HepG2 (cell line): ENCODE results near the gene PRCD. TPM values are rescaled to one million over a fixed set of nuclear protein-coding genes. Genes with fewer than 3 reads are reported as not detected.
A peak's percentile ranks its signal among the peaks of the same experiment; 100 is the strongest.

Experiments used
- ATAC-seq: fragments of 200-7000 bp; cut with Tn5 transposase; 3 replicates; pipeline ENCODE4 v1.9.1; 2020; ENCODE audit warnings: mild to moderate bottlenecking, moderate library complexity
- BruUV-seq: library from RNA; stranded (reverse); fragments of 400-500 nt; replicated peaks from 2 replicates; lab custom pipeline; 2021; lab: Mats Ljungman, UMichigan
- CTCF ChIA-PET: fragments of 300-600 bp; formaldehyde crosslinking; extraction: SDS; loops from one replicate; lab custom pipeline; 2021; ENCODE audit warnings: low total read pairs, inconsistent platforms, low intra/inter-chr PET ratio; lab: Yijun Ruan, JAX
- POLR2A ChIA-PET: fragments of 350-600 bp; sonication (Branson Sonifier 250); formaldehyde crosslinking; loops from one replicate; lab custom pipeline; 2020; ENCODE audit warnings: antibody characterized with exemption, inconsistent platforms; lab: Yijun Ruan, JAX
- DNase-seq: peaks from one replicate; pipeline ENCODE4 v3.0.0-alpha.2; 2015; ENCODE audit warnings: low spot score
- FAIRE-seq: peaks from 3 replicates; lab custom pipeline; 2011; peaks lifted over from hg19 to GRCh38; lab: Jason Lieb, UNC
- H2AFZ ChIP-seq: one replicate; pipeline ENCODE4 v1.6.1; 2011; ENCODE audit warnings: low read length, inconsistent platforms
- H3K27ac ChIP-seq: fragments of 300-600 bp; 3 replicates; pipeline ENCODE4 v1.8.0; 2011; ENCODE audit warnings: mixed run types, mild to moderate bottlenecking, mixed read lengths, low read length, inconsistent platforms; ENCODE audit not compliant: insufficient read depth; ENCODE audit errors: extremely low read length
- H3K27me3 ChIP-seq, 2 experiments: fragments of 200-600 bp in 1 of 2; 2 replicates in 1 of 2; 3 replicates in 1 of 2; pipeline versions ENCODE4 v1.6.0 to v1.8.0; 2011; ENCODE audit warnings: low read length in 2 of 2, mild to moderate bottlenecking in 2 of 2, moderate library complexity in 2 of 2, inconsistent platforms in 1 of 2; ENCODE audit not compliant: insufficient read depth in 2 of 2, control insufficient read depth in 1 of 2
- H3K36me3 ChIP-seq, 2 experiments: fragments of 200-600 bp in 1 of 2; replicated peaks in 1 of 2; 2 replicates in 1 of 2; 3 replicates in 1 of 2; pipeline versions ENCODE4 v1.5.1 to v1.8.0; 2011; ENCODE audit warnings: low read length in 2 of 2, inconsistent platforms in 1 of 2; ENCODE audit not compliant: insufficient read depth in 2 of 2, control insufficient read depth in 1 of 2
- H3K4me1 ChIP-seq: 2 replicates; pipeline ENCODE4 v1.5.1; 2012; ENCODE audit warnings: low read length, inconsistent platforms; ENCODE audit not compliant: insufficient read depth
- H3K4me2 ChIP-seq: 2 replicates; pipeline ENCODE4 v1.6.0; 2011; ENCODE audit warnings: low read depth, low read length, inconsistent platforms
- H3K4me3 ChIP-seq, 3 experiments: fragments of 200-600 bp in 1 of 3; sonication (generic), shearing (Covaris generic) in 1 of 3; replicated peaks in 1 of 3; 2 replicates each; pipeline ENCODE4 v1.5.1; 2011 to 2016; ENCODE audit warnings: low read length in 3 of 3, inconsistent platforms in 2 of 3, low read depth in 2 of 3, mild to moderate bottlenecking in 2 of 3, control low read depth in 1 of 3, mixed read lengths in 1 of 3; ENCODE audit not compliant: insufficient read depth in 1 of 3
- H3K79me2 ChIP-seq: one replicate; pipeline ENCODE4 v1.6.1; 2011; ENCODE audit warnings: low read length, inconsistent platforms; ENCODE audit not compliant: insufficient read depth
- H3K9ac ChIP-seq: 2 replicates; pipeline ENCODE4 v1.6.0; 2011; ENCODE audit warnings: mild to moderate bottlenecking, low read depth, low read length, inconsistent platforms; ENCODE audit not compliant: insufficient read depth
- H3K9me3 ChIP-seq: 2 replicates; pipeline ENCODE4 v1.5.1; 2012; ENCODE audit warnings: mild to moderate bottlenecking, low read length
- H4K20me1 ChIP-seq: 2 replicates; pipeline ENCODE4 v1.6.0; 2011; ENCODE audit warnings: inconsistent platforms, mild to moderate bottlenecking, low read length, moderate library complexity; ENCODE audit not compliant: insufficient read depth
- AKNA ChIP-seq: sonication (generic); formaldehyde crosslinking; IDR thresholded peaks from 2 replicates; pipeline ENCODE4 v1.4.0; 2020; ENCODE audit warnings: missing genetic modification reagents, borderline replicate concordance
- EEA1 ChIP-seq: sonication (generic); formaldehyde crosslinking; IDR thresholded peaks from 2 replicates; pipeline ENCODE4 v1.5.1; 2020; ENCODE audit warnings: mild to moderate bottlenecking, missing genetic modification reagents, borderline replicate concordance
- HIVEP1 ChIP-seq: sonication (generic); formaldehyde crosslinking; IDR thresholded peaks from 2 replicates; pipeline ENCODE4 v1.4.0; 2020; ENCODE audit warnings: mild to moderate bottlenecking, missing genetic modification reagents
- PITX1 ChIP-seq: sonication (generic); formaldehyde crosslinking; IDR thresholded peaks from 2 replicates; pipeline ENCODE4 v1.5.1; 2020; ENCODE audit warnings: mild to moderate bottlenecking, missing genetic modification reagents
- POLR2AphosphoS5 ChIP-seq: IDR thresholded peaks from 2 replicates; pipeline ENCODE4 v1.6.1; 2012; ENCODE audit warnings: low read depth, low read length
- SALL1 ChIP-seq: sonication (generic); formaldehyde crosslinking; IDR thresholded peaks from 2 replicates; pipeline ENCODE4 v1.8.0; 2022; ENCODE audit warnings: mild to moderate bottlenecking, missing genetic modification reagents
- SKI ChIP-seq: fragments of 450-650 bp; IDR thresholded peaks from one replicate; pipeline ENCODE4 v1.6.1; 2018; ENCODE audit warnings: mild to moderate bottlenecking; ENCODE audit not compliant: partially characterized antibody
- SOX6 ChIP-seq, 2 experiments: fragments of 450-650 bp in 1 of 2; sonication (generic) in 1 of 2; formaldehyde crosslinking in 1 of 2; IDR thresholded peaks; 2 replicates each; pipeline versions ENCODE4 v1.4.0 to v1.6.1; 2017 to 2020; ENCODE audit warnings: antibody characterized with exemption in 1 of 2, mild to moderate bottlenecking in 1 of 2, missing genetic modification reagents in 1 of 2
- ZNF766 ChIP-seq: sonication (generic); formaldehyde crosslinking; IDR thresholded peaks from 2 replicates; pipeline ENCODE4 v1.5.0; 2020; ENCODE audit warnings: missing genetic modification reagents, borderline replicate concordance
- WGBS: methylation state at CpG from one replicate; pipeline ENCODE4 v1.1.6; 2017; ENCODE audit warnings: low lambda C conversion rate; 5-methylcytosine and 5-hydroxymethylcytosine counted together
- in situ Hi-C: cut with HindIII; loops from 2 replicates; pipeline ENCODE4 v1.10.0; 2017; ENCODE audit warnings: low pct_unique_long_range_greater_than_20kb; ENCODE audit not compliant: extremely low pct_ligation_motif_present
- intact Hi-C: fragments of 100-400 bp; cut with micrococcal nuclease; formaldehyde crosslinking; loops from one replicate; pipeline ENCODE4 v1.10.0; 2022; ENCODE audit not compliant: unreplicated experiment
- polyA plus RNA-seq, 8 experiments: library from polyadenylated mRNA; depleted of rRNA in 3 of 8; stranded (reverse) in 7 of 8; unstranded in 1 of 8; fragments of >200 nt; fragmentation: Illumina TruSeq in 4 of 8; extraction: Trizol in 4 of 8; gene quantifications; 2 replicates each; pipeline versions ENCODE4 v1.2.1 to v1.2.3, GENCODE V29; 2011 to 2016; ENCODE audit warnings: low read depth in 4 of 8, missing spikeins in 1 of 8, mixed read lengths in 1 of 8; ENCODE audit not compliant: insufficient read depth in 1 of 8
- total RNA-seq, 5 experiments: library from RNA; depleted of rRNA; stranded (reverse); fragments of >200 nt; fragmentation: Illumina TruSeq; extraction: Trizol; gene quantifications; 2 replicates each; pipeline ENCODE4 v1.2.3, GENCODE V29; 2016; ENCODE audit warnings: low read depth in 1 of 5
- TF ChIP-seq, protein P1 (sequence below): sonication (generic); formaldehyde crosslinking; IDR thresholded peaks from 2 replicates; pipeline ENCODE4 v1.4.0; 2020; ENCODE audit warnings: missing genetic modification reagents, borderline replicate concordance
- TF ChIP-seq, protein P2 (sequence below): sonication (generic); formaldehyde crosslinking; IDR thresholded peaks from 2 replicates; pipeline ENCODE4 v1.4.0; 2020; ENCODE audit warnings: mild to moderate bottlenecking, missing genetic modification reagents

Gene PRCD
- total and polyA plus RNA-seq, 2 of the 13 experiments (the other 11 are each of a cell fraction or from before 2014, with no cell fraction given): 0.51 TPM; not detected in 1

DNA sequence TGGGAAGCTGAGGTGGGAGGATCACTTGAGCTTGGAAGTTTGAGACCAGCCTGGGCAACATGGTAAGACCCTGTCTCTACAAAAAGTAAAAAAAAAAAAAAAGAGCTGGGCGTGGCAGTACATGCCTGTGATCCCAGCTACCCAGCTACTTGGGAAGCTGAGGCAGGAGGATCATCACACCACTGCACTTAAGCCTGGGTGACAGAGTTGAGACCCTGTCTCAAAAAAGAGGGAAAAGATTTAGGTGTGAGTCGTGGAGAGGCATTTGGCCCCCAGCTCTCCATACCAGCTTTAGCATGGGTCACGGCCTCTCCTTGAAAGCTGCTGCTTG is 26.7 kb downstream of the PRCD start:
- Histone ChIP-seq H3K9me3 (no peaks in the 10 kb centered on the region), H3K4me3 (no peak overlapping the region), H3K27ac (peak overlapping the region; percentile 45), H3K4me2 (no peak overlapping the region), H3K79me2 (peaks cover 11% of the 10 kb centered on the region), H3K9ac (no peak overlapping the region), H3K27me3 (no peaks in the 10 kb centered on the region), H3K4me1 (peaks cover 71% of the 10 kb centered on the region), H4K20me1 (peaks cover 35% of the 10 kb centered on the region), H2AFZ (no peak overlapping the region), H3K36me3 (peaks cover 7 to 33% of the 10 kb centered on the region in 2 experiments)
- intact Hi-C loops (no loop called here), in situ Hi-C loops (loop anchor here (10.0 kb wide), 1 partner anchor 58 kb away; no protein-coding TSS in a partner anchor)
- no TSS peak for BruUV-seq
- CTCF ChIA-PET: no interaction called here
- 91% methylated on average over 3 of the region's 3 CpGs for WGBS
- FAIRE-seq (no peak), ATAC-seq (no peak), DNase-seq (no peak)
- POLR2A ChIA-PET: interaction anchor here (0.6 to 6.8 kb wide), 12 partner anchors 8 to 105 kb away, joined by 3 to 129 read pairs (median 9); no protein-coding TSS in a partner anchor
- TF ChIP-seq PITX1 (CRISPR knock-in tag) (0 out of 2 replicates have a peak, but pooled peaks have one; percentile 13), SALL1 (CRISPR knock-in tag) (0 out of 2 replicates have a peak, but pooled peaks have one; percentile 19), EEA1 (CRISPR knock-in tag) (no peak), HIVEP1 (CRISPR knock-in tag) (no peak), ZNF766 (CRISPR knock-in tag) (no peak), SKI (no peak), SOX6 (IDR thresholded peaks at IDR 0.05) (no peak), SOX6 (CRISPR knock-in tag; IDR thresholded peaks at IDR 0.05) (0 out of 2 replicates have a peak, but pooled peaks have one; percentile 28), AKNA (no peak), POLR2AphosphoS5 (peak; percentile 37; the same call in 1 of the 2 replicates)
- TF ChIP-seq, protein P1, sequence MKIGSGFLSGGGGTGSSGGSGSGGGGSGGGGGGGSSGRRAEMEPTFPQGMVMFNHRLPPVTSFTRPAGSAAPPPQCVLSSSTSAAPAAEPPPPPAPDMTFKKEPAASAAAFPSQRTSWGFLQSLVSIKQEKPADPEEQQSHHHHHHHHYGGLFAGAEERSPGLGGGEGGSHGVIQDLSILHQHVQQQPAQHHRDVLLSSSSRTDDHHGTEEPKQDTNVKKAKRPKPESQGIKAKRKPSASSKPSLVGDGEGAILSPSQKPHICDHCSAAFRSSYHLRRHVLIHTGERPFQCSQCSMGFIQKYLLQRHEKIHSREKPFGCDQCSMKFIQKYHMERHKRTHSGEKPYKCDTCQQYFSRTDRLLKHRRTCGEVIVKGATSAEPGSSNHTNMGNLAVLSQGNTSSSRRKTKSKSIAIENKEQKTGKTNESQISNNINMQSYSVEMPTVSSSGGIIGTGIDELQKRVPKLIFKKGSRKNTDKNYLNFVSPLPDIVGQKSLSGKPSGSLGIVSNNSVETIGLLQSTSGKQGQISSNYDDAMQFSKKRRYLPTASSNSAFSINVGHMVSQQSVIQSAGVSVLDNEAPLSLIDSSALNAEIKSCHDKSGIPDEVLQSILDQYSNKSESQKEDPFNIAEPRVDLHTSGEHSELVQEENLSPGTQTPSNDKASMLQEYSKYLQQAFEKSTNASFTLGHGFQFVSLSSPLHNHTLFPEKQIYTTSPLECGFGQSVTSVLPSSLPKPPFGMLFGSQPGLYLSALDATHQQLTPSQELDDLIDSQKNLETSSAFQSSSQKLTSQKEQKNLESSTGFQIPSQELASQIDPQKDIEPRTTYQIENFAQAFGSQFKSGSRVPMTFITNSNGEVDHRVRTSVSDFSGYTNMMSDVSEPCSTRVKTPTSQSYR: no peak
- TF ChIP-seq, protein P2, sequence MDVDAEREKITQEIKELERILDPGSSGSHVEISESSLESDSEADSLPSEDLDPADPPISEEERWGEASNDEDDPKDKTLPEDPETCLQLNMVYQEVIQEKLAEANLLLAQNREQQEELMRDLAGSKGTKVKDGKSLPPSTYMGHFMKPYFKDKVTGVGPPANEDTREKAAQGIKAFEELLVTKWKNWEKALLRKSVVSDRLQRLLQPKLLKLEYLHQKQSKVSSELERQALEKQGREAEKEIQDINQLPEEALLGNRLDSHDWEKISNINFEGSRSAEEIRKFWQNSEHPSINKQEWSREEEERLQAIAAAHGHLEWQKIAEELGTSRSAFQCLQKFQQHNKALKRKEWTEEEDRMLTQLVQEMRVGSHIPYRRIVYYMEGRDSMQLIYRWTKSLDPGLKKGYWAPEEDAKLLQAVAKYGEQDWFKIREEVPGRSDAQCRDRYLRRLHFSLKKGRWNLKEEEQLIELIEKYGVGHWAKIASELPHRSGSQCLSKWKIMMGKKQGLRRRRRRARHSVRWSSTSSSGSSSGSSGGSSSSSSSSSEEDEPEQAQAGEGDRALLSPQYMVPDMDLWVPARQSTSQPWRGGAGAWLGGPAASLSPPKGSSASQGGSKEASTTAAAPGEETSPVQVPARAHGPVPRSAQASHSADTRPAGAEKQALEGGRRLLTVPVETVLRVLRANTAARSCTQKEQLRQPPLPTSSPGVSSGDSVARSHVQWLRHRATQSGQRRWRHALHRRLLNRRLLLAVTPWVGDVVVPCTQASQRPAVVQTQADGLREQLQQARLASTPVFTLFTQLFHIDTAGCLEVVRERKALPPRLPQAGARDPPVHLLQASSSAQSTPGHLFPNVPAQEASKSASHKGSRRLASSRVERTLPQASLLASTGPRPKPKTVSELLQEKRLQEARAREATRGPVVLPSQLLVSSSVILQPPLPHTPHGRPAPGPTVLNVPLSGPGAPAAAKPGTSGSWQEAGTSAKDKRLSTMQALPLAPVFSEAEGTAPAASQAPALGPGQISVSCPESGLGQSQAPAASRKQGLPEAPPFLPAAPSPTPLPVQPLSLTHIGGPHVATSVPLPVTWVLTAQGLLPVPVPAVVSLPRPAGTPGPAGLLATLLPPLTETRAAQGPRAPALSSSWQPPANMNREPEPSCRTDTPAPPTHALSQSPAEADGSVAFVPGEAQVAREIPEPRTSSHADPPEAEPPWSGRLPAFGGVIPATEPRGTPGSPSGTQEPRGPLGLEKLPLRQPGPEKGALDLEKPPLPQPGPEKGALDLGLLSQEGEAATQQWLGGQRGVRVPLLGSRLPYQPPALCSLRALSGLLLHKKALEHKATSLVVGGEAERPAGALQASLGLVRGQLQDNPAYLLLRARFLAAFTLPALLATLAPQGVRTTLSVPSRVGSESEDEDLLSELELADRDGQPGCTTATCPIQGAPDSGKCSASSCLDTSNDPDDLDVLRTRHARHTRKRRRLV (CRISPR knock-in tag): peak; percentile 52; the same call in 1 of the 2 replicates
